ENCODE results near the gene MELTF. TPM values are rescaled to one million over a fixed set of nuclear protein-coding genes. Genes with fewer than 3 reads are reported as not detected.

The MELTF gene
- polyA plus RNA-seq, 1 donor from 2014 or later = 0.09 TPM

DNA sequence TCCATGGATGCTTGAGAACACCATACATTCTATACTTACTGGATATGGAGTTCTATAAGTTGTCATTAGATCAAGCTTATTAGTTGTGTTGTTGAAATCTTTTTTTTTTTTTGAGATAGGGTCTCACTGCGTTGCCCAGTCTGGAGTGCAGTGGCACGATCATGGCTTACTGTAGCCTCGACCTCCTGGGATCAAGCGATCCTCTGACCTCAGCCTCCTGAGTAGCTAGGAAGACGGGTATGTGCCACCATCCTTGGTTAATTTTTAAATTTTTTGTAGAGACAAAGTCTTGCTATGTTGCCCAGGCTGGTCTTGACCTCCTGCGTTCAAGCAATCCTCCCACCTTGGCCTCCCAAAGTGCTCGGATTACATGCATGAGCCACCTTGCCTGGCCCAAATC lies 74.8 kb downstream of the MELTF start:
- TF ChIP-seq MXI1 (conservative IDR thresholded peaks at IDR 0.05; ENCODE audit: poor library complexity, severe bottlenecking) (no peak), RAD21 (conservative IDR thresholded peaks at IDR 0.05) (no peak)
- Histone ChIP-seq H3K9me2 (ENCODE audit: insufficient read depth, low read length) (no peaks in the 10 kb centered on the region), H3K27ac (ENCODE audit: low read length) (no peak overlapping the region), H3F3A (ENCODE audit: insufficient read depth, low read length, poor library complexity, severe bottlenecking) (no peaks in the 10 kb centered on the region), H3K27me3 (ENCODE audit: insufficient read depth, low read depth, low read length) (no peaks in the 10 kb centered on the region), H2AFZ (ENCODE audit: low read depth, low read length) (no peak overlapping the region), H3K9ac (ENCODE audit: low read length) (no peak overlapping the region), H4K20me1 (ENCODE audit: insufficient read depth) (no peaks in the 10 kb centered on the region), H3K9me3 (ENCODE audit: low read length) (no peaks in the 10 kb centered on the region), H3K36me3 (ENCODE audit: insufficient read depth, low read length) (no peaks in the 10 kb centered on the region), H3K4me2 (ENCODE audit: low read length) (no peak overlapping the region), H3K4me3 (ENCODE audit: low read length) (no peak overlapping the region), H3K79me2 (replicated peaks; ENCODE audit: insufficient read depth, low read length) (no peaks in the 10 kb centered on the region)

Other genes with a start within 250 kb of the MELTF start
- gene SENP5, start 161.9 kb downstream of the MELTF start, polyA plus RNA-seq = 24.2 and 27.3 TPM in 2 replicates
- 138 and 145 TPM in 2 replicates for gene NCBP2, start 87.3 kb downstream of the MELTF start, polyA plus RNA-seq
- gene PIGZ, start 61.0 kb downstream of the MELTF start, polyA plus RNA-seq = 5.8 and 6.5 TPM in 2 replicates